ENCODE results near the gene NACC2. TPM values are rescaled to one million over a fixed set of nuclear protein-coding genes. Genes with fewer than 3 reads are reported as not detected.

Gene NACC2
- total and polyA plus RNA-seq, 10 of the 15 experiments (the other 5 are each of a cell fraction or from before 2014, with no cell fraction given): 0.66 to 14.7 (median 3.5) TPM

GRCh38 chr9:136118320-136119060, 23.4 kb upstream of the NACC2 start, which contains the start of gene TMEM250 (continued):
- peak; percentile 55 to 91; a peak in 2 of 4 replicates for TF ChIP-seq BHLHE40 (IDR thresholded peaks at IDR 0.05; ENCODE audit: borderline replicate concordance in 1 of 2, low read depth in 2 of 2, low read length in 1 of 2)
- no peak for TF ChIP-seq SKIL (IDR thresholded peaks at IDR 0.05; ENCODE audit: low read depth, poor library complexity, severe bottlenecking)
- TF ChIP-seq GATAD2B (conservative IDR thresholded peaks at IDR 0.05; ENCODE audit: low read depth): peak; percentile 99
- peak; percentile 45 for TF ChIP-seq SIX5 (IDR thresholded peaks at IDR 0.05; ENCODE audit: low read depth, low read length, severe bottlenecking)
- TF ChIP-seq RCOR1 (conservative IDR thresholded peaks at IDR 0.05; ENCODE audit: low read depth, low read length): no peak
- peak; percentile 84 for TF ChIP-seq MXI1 (IDR thresholded peaks at IDR 0.05; ENCODE audit: low read depth, low read length)
- no peak for TF ChIP-seq POLR2A (IDR thresholded peaks at IDR 0.05; ENCODE audit: low read depth, low read length)
- TF ChIP-seq KLF5 (IDR thresholded peaks at IDR 0.05; ENCODE audit: partially characterized antibody): no peak
- peak; percentile 56; the same call in 1 of the 2 replicates for TF ChIP-seq NFXL1 (IDR thresholded peaks at IDR 0.05; ENCODE audit: borderline replicate concordance)
- TF ChIP-seq SP1 (IDR thresholded peaks at IDR 0.05; ENCODE audit: low read depth, low read length): peak; percentile 81
- no peak for TF ChIP-seq MEF2A (IDR thresholded peaks at IDR 0.05; ENCODE audit: insufficient read depth, low read depth, low read length)
- TF ChIP-seq ATF2 (IDR thresholded peaks at IDR 0.05; ENCODE audit: low read length): no peak
- peak; percentile 74 for TF ChIP-seq ZSCAN29 (IDR thresholded peaks at IDR 0.05)
- peak; percentile 79 for TF ChIP-seq ZNF24 (IDR thresholded peaks at IDR 0.05)
- TF ChIP-seq STAT1 (conservative IDR thresholded peaks at IDR 0.05): no peak; the same call in 1 of the 2 replicates
- TF ChIP-seq ZBTB40 (IDR thresholded peaks at IDR 0.05; ENCODE audit: borderline replicate concordance): no peak
- TF ChIP-seq CHD4 (IDR thresholded peaks at IDR 0.05): no peak
- TF ChIP-seq MTA3 (IDR thresholded peaks at IDR 0.05; ENCODE audit: borderline replicate concordance, low read length): no peak
- TF ChIP-seq IKZF2 (IDR thresholded peaks at IDR 0.05): no peak; a peak in 1 of 4 replicates
- peak; percentile 97 for TF ChIP-seq NRF1 (conservative IDR thresholded peaks at IDR 0.05; ENCODE audit: low read depth, low read length)
- no peak for TF ChIP-seq MYB (IDR thresholded peaks at IDR 0.05; ENCODE audit: borderline replicate concordance, low read depth, low read length)

Data from GM12878 (cell line).